Activated CD4-positive, alpha-beta memory T cell treated with anti-CD3 and anti-CD28 coated beads for 36 hours (primary cell): Measurements from ENCODE around the gene GOLGA6L6. TPM values are rescaled to one million over a fixed set of nuclear protein-coding genes. Genes with fewer than 3 reads are reported as not detected.
"Not testable (repeated sequence)": the region's sequence is repeated elsewhere in the genome, so short reads cannot be mapped to it uniquely, and the experiment has no call there.

ENCODE experiments used
- CTCF ChIA-PET: fragments of 350-600 bp; sonication (Branson Sonifier 250); formaldehyde crosslinking; loops from one replicate; lab custom pipeline; 2021; ENCODE audit warnings: antibody characterized with exemption, inconsistent platforms; lab: Charles Lee
- POLR2A ChIA-PET: fragments of 350-600 bp; sonication (Branson Sonifier 250); formaldehyde crosslinking; loops from one replicate; lab custom pipeline; 2021; ENCODE audit warnings: antibody characterized with exemption; lab: Charles Lee
- DNase-seq: peaks from one replicate; pipeline ENCODE4 v3.0.0-alpha.2; 2020
- H3K27ac Mint-ChIP-seq: one replicate; pipeline ENCODE4 v1.8.0; 2021; ENCODE audit warnings: mixed read lengths
- H3K27me3 Mint-ChIP-seq: one replicate; pipeline ENCODE4 v1.8.0; 2021; ENCODE audit warnings: mixed read lengths
- H3K36me3 Mint-ChIP-seq: one replicate; pipeline ENCODE4 v1.8.0; 2021; ENCODE audit warnings: mixed read lengths
- H3K4me1 Mint-ChIP-seq: one replicate; pipeline ENCODE4 v1.8.0; 2021; ENCODE audit warnings: low read depth, mixed read lengths
- H3K4me3 Mint-ChIP-seq: one replicate; pipeline ENCODE4 v1.8.0; 2021; ENCODE audit warnings: mild to moderate bottlenecking, mixed read lengths
- H3K9me3 Mint-ChIP-seq: one replicate; pipeline ENCODE4 v1.8.0; 2021; ENCODE audit warnings: mixed read lengths
- intact Hi-C: fragments of 100-400 bp; cut with micrococcal nuclease; formaldehyde crosslinking; loops from one replicate; pipeline ENCODE4 v1.15.1; 2023
- total RNA-seq, 2 experiments: library from RNA; stranded (reverse); gene quantifications; one replicate each; pipeline ENCODE4 v1.2.3, GENCODE V29; 2021

GOLGA6L6 gene, protein sequence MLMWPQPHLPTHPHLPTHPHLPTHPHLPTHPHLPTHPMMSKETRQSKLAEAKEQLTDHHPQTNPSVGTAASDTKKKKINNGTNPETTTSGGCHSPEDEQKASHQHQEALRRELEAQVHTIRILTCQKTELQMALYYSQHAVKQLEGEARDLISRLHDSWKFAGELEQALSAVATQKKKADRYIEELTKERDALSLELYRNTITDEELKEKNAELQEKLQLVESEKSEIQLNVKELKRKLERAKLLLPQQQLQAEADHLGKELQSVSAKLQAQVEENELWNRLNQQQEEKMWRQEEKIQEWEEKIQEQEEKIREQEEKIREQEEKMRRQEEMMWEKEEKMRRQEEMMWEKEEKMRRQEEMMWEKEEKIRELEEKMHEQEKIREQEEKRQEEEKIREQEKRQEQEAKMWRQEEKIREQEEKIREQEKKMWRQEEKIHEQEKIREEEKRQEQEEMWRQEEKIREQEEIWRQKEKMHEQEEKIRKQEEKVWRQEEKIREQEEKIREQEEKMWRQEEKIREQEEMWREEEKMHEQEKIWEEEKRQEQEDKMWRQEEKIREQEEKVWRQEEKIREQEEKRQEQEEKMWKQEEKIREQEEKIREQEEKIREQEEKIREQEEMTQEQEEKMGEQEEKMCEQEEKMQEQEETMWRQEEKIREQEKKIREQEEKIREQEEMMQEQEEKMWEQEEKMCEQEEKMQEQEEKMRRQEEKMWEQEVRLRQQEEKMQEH
- total RNA-seq = not detected

DNA sequence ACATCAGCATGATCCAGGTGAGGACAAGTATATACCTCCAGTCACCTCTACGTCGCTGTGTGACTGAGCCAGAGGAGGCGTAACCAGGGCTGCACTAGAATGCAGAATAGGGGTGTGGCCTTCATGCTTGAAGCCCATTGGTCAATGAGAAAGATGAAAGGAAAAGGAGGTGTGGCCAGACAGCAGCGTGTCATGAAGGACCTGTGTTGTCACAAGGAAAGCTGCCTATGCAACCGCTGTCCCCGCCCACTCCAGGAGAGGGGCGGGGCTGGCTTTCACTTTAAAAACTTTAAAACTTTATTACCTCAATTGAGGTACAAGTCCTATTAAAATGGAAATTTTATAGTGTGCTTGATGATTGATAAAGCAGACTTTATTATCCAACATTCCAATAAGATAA lies at the start of gene GOLGA6L6:
Gene GOLGA6L6 (minus strand): TSS at position 101 of the 400 bp plus-strand sequence. CDS start 91 bp downstream, at position 10.
- intact Hi-C loops, CTCF ChIA-PET, H3K36me3 Mint-ChIP-seq, H3K4me1 Mint-ChIP-seq, H3K27ac Mint-ChIP-seq, H3K4me3 Mint-ChIP-seq, H3K9me3 Mint-ChIP-seq, DNase-seq, H3K27me3 Mint-ChIP-seq, POLR2A ChIA-PET: not testable (repeated sequence)

DNA sequence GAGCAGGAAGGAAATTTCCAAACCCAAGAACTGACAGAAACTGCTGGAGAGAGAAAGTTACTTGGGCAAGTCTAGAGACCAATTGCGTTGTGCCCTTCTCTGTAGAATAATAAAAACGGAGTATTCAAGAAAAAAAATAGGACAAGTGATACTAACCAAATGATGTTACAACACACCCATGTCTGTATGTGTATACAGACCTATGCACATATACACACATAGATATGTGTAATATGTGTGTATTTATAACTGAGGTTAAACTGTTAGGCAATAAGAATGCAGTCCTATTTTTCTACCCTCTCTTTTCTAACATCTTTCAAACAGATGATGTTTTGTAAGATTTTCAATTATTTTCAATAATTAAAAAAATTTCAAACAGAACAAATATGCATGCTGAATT lies 48.5 kb upstream of the GOLGA6L6 start:
- H3K36me3 Mint-ChIP-seq, H3K27ac Mint-ChIP-seq, H3K27me3 Mint-ChIP-seq, H3K4me3 Mint-ChIP-seq, DNase-seq, intact Hi-C loops, POLR2A ChIA-PET, H3K4me1 Mint-ChIP-seq, H3K9me3 Mint-ChIP-seq, CTCF ChIA-PET: not testable (repeated sequence)

DNA sequence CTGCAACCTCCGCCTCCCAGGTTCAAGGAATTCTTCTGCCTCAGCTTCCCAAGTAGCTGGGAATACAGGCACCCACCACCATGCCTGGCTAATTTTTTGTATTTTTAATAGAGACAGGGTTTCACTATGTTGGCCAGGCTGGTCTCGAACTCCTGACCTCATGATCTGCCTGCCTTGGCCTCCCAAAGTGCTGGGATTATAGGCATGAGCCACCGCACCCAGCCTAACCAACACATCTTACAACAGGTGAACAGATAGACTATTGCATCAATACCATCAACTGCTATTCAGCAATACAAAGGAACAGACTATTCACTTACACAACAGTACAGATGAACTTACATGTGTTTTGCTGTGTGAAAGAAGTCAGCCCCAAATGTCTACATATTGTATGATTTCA lies 45.2 kb upstream of the GOLGA6L6 start:
- CTCF ChIA-PET, H3K27ac Mint-ChIP-seq, H3K4me3 Mint-ChIP-seq, H3K27me3 Mint-ChIP-seq, intact Hi-C loops, POLR2A ChIA-PET, H3K9me3 Mint-ChIP-seq, DNase-seq, H3K36me3 Mint-ChIP-seq, H3K4me1 Mint-ChIP-seq: not testable (repeated sequence)

DNA sequence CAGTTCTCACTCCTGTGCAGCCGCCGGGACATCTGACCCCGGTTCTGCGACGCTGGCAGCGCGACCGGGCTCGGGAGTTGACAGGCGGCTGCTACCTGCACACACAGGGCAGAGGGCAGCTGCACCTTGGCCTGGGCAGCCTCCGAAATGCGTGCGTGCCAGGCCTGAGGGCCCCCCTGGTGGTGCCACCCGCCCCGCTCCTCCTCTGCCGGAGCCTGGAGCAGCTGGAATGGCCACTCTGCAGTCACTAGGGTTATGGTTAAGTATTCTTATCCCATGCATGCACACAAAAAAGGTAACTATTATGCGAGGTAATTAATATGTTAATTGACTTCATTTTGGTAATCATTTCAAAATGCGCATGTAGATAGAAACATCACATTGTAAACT lies 41.1 kb upstream of the GOLGA6L6 start:
- H3K4me3 Mint-ChIP-seq, POLR2A ChIA-PET, DNase-seq, CTCF ChIA-PET, intact Hi-C loops, H3K27me3 Mint-ChIP-seq, H3K9me3 Mint-ChIP-seq, H3K27ac Mint-ChIP-seq, H3K4me1 Mint-ChIP-seq, H3K36me3 Mint-ChIP-seq: not testable (repeated sequence)

DNA sequence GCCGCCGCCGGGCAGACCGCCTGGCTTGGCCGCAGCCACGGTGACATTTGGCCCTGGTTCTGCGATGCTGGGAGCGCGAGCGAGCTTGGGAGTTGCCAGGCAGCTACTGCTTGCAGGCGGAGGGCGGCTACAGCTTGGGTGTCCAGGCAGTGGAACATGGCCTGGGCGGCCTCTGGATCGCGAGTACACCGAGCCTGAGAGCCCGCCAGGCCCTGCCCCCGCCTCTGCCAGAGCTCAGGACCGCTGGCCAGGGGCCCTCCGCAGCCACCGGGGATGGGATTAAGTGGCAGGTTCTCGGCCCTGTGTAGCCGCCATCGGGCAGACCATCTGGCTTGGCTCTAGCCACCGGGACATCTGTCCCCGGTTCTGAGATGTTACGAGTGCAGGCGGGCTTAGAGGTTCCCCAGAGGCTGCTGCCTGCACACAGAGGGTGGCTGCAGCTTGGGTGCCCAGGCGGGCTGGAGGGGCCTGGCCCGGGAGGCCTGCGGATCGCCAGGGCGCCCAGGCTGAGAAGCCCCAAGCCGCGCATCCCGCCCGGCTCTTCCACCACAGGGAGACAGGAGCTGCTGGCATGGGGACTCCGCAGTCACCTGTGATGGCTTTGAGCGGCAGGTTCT lies 40.6 kb upstream of the GOLGA6L6 start:
- CTCF ChIA-PET, H3K4me3 Mint-ChIP-seq, H3K9me3 Mint-ChIP-seq, DNase-seq, H3K36me3 Mint-ChIP-seq, H3K27me3 Mint-ChIP-seq, H3K4me1 Mint-ChIP-seq, H3K27ac Mint-ChIP-seq, POLR2A ChIA-PET, intact Hi-C loops: not testable (repeated sequence)

DNA sequence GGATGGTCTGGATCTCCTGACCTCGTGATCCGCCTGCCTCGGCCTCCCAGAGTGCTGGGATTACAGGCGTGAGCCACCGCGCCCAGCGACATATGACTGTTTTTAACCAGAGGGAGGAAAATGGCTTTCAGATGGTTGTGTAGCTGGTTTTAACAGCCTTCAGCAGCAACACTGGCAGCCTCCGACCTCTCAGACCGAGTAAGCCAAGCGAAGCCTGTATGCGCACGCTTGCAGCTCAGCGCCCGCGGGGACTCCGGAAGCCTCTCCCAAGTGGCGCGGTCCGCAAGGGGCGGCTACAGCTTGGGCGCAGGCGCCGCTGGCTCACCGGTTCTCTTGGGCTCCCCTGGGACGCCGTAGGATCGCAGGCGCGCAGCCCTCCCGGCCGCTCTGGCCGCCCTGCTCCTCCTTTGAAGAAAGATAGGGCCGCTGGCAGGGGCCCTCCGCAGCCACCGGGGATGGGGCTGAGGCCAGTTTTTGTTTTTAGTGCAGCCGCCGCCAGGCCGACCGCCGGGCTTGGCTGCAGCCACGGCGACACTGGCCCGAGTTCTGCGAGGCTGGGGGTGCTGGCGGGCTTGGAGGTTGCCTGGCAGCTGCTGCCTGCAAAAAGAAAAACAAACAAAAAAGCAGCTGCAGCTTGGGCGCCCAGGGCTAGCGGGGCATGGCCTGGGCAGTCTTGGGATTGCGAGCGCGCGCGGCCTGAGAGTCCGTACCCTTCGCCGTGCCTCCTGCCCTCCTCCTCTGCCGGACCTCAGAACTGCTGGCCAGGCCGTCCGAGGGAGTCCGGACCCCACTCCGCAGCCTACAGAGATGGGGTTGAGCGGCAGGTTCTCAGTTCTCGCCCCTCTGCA lies 39.9 kb upstream of the GOLGA6L6 start:
- H3K36me3 Mint-ChIP-seq, H3K4me1 Mint-ChIP-seq, H3K9me3 Mint-ChIP-seq, CTCF ChIA-PET, intact Hi-C loops, H3K4me3 Mint-ChIP-seq, POLR2A ChIA-PET, H3K27ac Mint-ChIP-seq, H3K27me3 Mint-ChIP-seq, DNase-seq: not testable (repeated sequence)

DNA sequence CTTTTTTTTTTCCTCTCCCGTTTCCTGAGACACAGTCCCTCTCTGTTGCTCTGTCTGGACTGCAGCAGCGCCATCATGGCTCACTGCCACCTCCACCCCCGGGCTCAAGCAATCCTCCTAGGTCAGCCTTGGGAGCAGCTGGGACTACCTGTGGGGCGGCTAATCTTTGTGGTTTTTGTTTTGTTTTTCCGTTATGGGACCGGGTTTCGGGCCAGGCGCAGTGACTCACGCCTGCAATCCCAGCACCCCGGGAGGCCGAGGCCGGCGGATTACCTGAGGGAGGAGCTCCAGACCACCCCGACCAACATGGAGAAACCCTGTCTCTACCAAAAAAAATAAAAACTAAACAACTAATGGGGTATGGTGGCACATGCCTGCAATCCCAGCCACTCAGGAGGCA lies 38.1 kb upstream of the GOLGA6L6 start:
- POLR2A ChIA-PET = not testable (repeated sequence)

DNA sequence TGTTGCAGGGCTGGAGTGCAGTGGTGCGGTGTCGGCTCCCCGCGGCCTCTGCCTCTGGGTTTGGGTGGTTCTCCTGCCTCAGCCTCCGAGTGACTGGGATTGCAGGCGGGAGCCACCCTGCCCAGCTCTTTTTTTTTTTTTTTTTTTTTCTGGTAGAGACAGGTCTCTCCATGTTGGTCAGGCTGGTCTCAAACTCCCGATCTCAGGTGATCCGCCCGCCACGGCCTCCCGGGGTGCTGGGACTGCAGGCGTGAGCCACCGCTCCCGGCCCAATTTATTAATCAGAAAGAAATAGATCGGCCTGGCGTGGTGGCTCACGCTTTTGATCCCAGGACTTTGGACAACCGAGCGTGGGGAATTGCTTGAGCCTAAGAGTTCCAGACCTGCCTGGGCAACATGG lies 9.7 kb upstream of the GOLGA6L6 start:
- CTCF ChIA-PET, H3K4me1 Mint-ChIP-seq, H3K36me3 Mint-ChIP-seq, H3K27ac Mint-ChIP-seq, H3K9me3 Mint-ChIP-seq, DNase-seq, POLR2A ChIA-PET, H3K27me3 Mint-ChIP-seq, H3K4me3 Mint-ChIP-seq, intact Hi-C loops: not testable (repeated sequence)

More for the DNA sequence above, 38.1 kb upstream of the GOLGA6L6 start:
- DNase-seq, H3K4me3 Mint-ChIP-seq, intact Hi-C loops, H3K4me1 Mint-ChIP-seq, CTCF ChIA-PET, H3K9me3 Mint-ChIP-seq, H3K36me3 Mint-ChIP-seq, H3K27ac Mint-ChIP-seq, H3K27me3 Mint-ChIP-seq: not testable (repeated sequence)

DNA sequence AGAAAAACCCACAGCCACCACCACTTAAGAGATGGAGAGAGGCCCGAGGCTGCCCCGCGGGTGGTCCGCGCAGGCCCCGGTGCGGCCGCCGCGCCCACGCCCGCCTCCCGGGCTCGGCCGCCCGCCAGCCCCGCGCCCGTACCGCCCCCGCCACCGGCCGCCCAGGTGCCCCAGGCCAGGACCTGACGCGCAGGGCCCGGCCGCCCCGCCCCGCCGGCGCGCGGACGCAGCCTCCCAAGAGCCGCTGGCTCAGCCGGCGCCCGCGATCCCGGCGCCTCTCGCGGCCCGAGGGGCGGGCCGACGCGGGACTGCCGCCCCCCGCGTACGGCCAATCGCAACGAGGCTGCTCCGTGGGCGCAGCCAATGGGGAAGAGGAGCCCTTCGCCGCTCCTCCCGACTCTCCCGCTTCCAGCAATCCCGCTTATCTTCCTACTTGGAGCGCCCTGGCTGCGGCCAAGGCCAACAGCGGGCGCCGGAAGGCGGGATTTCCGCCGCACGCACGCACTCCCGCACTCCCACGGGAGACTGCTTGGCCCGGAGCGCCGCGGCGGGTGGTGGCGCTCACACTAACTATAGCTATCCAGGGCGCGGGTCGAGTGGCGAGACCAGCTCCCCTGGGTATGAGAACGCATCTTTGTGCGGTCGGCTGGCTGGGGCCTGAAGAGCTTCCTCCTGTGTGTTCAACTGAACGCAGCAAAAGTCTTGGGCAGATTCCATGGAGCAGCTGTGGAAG lies 35.5 kb downstream of the GOLGA6L6 start:
- POLR2A ChIA-PET, H3K36me3 Mint-ChIP-seq, H3K9me3 Mint-ChIP-seq, CTCF ChIA-PET, H3K4me3 Mint-ChIP-seq, intact Hi-C loops, H3K27ac Mint-ChIP-seq, H3K27me3 Mint-ChIP-seq, DNase-seq, H3K4me1 Mint-ChIP-seq: not testable (repeated sequence)

DNA sequence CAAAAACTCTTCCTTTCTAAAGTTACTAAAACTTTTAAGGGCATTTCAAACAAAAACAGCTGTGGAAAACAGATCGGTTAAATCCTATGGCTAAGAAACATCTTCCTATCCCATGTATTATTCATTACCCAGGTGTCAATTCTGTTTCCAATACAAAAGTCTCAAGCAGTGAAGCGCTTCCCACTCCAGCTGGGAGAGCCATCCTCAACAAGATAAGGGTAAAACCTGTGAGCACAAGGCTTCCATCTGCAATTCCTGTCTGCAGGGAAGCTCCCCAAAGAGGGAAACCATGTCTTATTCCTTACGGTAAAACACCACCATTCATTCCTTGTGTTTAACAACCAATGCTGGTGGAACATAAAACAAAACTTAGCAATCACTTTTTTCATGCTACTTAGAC lies 38.8 kb downstream of the GOLGA6L6 start:
- H3K36me3 Mint-ChIP-seq, H3K27me3 Mint-ChIP-seq, H3K4me1 Mint-ChIP-seq, CTCF ChIA-PET, H3K27ac Mint-ChIP-seq, POLR2A ChIA-PET, H3K9me3 Mint-ChIP-seq, DNase-seq, H3K4me3 Mint-ChIP-seq, intact Hi-C loops: not testable (repeated sequence)

DNA sequence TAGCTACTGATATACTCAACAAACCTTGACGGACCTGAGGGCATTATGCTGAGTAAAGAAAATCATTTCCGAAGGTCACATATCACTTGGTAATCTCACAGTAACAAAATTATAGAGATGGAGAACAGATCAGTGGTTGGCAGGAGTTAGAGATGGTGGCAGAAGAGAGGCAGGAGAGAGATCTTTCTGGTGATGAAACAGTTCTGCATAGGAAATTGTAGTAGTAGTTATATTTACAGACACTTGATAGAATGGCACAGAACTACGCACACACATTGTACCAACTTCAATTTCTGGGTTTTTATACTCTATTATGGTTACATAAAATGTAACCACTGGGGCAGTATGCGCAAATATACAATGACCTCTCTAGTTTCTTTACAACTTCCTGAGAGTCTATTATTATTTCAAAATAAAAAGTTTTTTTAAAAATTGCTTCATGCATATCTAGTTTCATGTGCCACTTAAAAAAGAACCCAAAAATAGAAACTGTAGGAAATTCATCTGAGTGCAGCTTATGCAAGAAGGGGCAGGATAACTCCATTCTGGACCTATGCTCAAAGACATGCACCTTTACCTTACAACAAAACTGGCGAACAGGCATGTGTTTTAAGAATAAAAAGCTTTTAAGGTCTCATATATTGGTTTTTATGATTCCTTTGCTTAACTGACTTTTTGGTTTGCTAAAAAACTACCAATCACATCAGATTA lies 39.9 kb downstream of the GOLGA6L6 start:
- H3K4me1 Mint-ChIP-seq, intact Hi-C loops, CTCF ChIA-PET, H3K27me3 Mint-ChIP-seq, POLR2A ChIA-PET, H3K4me3 Mint-ChIP-seq, H3K27ac Mint-ChIP-seq, H3K36me3 Mint-ChIP-seq, DNase-seq, H3K9me3 Mint-ChIP-seq: not testable (repeated sequence)
